DND-41 (cell line): ENCODE measurements around the gene TOX2.

ENCODE experiments used
- ATAC-seq: fragments of 200-7000 bp; cut with Tn5 transposase; 3 replicates; pipeline ENCODE4 v1.9.1; 2021; ENCODE audit warnings: low read depth; ENCODE audit not compliant: insufficient read depth
- DNase-seq: peaks from one replicate; pipeline ENCODE4 v3.0.0-alpha.2; 2020
- H2AFZ ChIP-seq: 2 replicates; pipeline ENCODE4 v1.6.0; 2012; ENCODE audit warnings: low read depth, low read length
- H3K27ac ChIP-seq: 2 replicates; pipeline ENCODE4 v1.5.1; 2012; ENCODE audit warnings: low read length, inconsistent platforms
- H3K27me3 ChIP-seq: fragments of 200-600 bp; sonication (generic); 2 replicates; pipeline ENCODE4 v1.6.0; 2012; ENCODE audit warnings: low read length, mild to moderate bottlenecking, inconsistent platforms; ENCODE audit not compliant: insufficient read depth, poor library complexity
- H3K36me3 ChIP-seq: 2 replicates; pipeline ENCODE4 v1.5.1; 2012; ENCODE audit warnings: low read length, inconsistent platforms; ENCODE audit not compliant: insufficient read depth
- H3K4me1 ChIP-seq: 2 replicates; pipeline ENCODE4 v1.5.1; 2012; ENCODE audit warnings: mild to moderate bottlenecking, low read length; ENCODE audit not compliant: insufficient read depth
- H3K4me2 ChIP-seq: 2 replicates; pipeline ENCODE4 v1.6.0; 2012; ENCODE audit warnings: mild to moderate bottlenecking, moderate library complexity, low read length, inconsistent platforms; ENCODE audit not compliant: insufficient read depth
- H3K4me3 ChIP-seq, 2 experiments: fragments of 200-600 bp in 1 of 2; shearing (Covaris generic) in 1 of 2; 2 replicates each; pipeline ENCODE4 v1.5.1; 2012 to 2016; ENCODE audit warnings: inconsistent platforms in 2 of 2, low read length in 2 of 2, mild to moderate bottlenecking in 2 of 2, low read depth in 1 of 2, moderate library complexity in 1 of 2
- H3K79me2 ChIP-seq: 2 replicates; pipeline ENCODE4 v1.6.0; 2012; ENCODE audit warnings: low read length, inconsistent platforms; ENCODE audit not compliant: insufficient read depth
- H3K9ac ChIP-seq: 2 replicates; pipeline ENCODE4 v1.6.0; 2012; ENCODE audit warnings: low read depth, mild to moderate bottlenecking, inconsistent platforms, low read length, moderate library complexity
- H3K9me3 ChIP-seq: 2 replicates; pipeline ENCODE4 v1.5.1; 2012; ENCODE audit warnings: low read length, moderate library complexity, mild to moderate bottlenecking, inconsistent platforms; ENCODE audit not compliant: insufficient read depth, severe bottlenecking
- H4K20me1 ChIP-seq: 2 replicates; pipeline ENCODE4 v1.6.0; 2012; ENCODE audit warnings: low read length; ENCODE audit not compliant: insufficient read depth
- EZH2 ChIP-seq: IDR thresholded peaks from 3 replicates; pipeline ENCODE4 v1.6.1; 2012; ENCODE audit warnings: borderline replicate concordance, low read depth, mild to moderate bottlenecking, moderate library complexity, low read length, inconsistent platforms; ENCODE audit not compliant: severe bottlenecking
- TF ChIP-seq, protein P1 (sequence below): IDR thresholded peaks from 2 replicates; pipeline ENCODE4 v1.5.1; 2012; ENCODE audit warnings: borderline replicate concordance, low read length, moderate library complexity, mild to moderate bottlenecking; ENCODE audit not compliant: poor library complexity, severe bottlenecking; ENCODE audit errors: extremely low read depth

Gene TOX2

DNA sequence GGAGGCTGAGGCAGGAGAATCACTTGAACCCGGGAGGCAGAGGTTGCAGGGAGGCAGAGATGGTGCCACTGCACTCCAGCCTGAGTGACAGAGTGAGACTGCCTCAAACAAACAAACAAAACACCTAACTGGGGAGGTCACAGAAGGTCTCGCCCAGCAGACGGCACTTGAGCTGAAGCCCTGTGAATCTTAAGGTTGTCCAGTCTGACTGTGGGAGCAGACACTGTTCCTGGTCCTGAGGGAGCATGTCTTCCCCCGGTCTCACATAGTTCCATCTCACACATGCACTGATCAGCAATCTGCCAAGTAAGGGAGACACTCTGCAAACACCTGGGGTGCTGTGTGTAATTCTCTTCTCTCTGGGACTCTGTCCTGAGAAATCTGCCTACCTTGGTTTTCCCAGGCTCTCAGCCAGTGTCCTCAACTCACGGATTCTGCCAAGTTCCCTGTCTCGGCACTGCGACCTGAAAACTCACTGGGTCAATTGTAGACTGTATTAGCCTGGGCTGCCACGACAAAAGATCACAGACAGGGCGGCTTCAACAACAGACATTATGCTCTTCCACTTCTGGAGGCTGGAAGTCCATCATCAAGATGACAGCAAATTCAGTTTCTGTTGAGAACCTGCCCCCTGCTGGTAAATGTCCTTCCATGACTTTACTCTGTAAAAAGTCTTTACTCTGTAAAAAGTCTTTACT is 178.0 kb downstream of the TOX2 start:
- no peak for TF ChIP-seq EZH2
- TF ChIP-seq, protein P1, sequence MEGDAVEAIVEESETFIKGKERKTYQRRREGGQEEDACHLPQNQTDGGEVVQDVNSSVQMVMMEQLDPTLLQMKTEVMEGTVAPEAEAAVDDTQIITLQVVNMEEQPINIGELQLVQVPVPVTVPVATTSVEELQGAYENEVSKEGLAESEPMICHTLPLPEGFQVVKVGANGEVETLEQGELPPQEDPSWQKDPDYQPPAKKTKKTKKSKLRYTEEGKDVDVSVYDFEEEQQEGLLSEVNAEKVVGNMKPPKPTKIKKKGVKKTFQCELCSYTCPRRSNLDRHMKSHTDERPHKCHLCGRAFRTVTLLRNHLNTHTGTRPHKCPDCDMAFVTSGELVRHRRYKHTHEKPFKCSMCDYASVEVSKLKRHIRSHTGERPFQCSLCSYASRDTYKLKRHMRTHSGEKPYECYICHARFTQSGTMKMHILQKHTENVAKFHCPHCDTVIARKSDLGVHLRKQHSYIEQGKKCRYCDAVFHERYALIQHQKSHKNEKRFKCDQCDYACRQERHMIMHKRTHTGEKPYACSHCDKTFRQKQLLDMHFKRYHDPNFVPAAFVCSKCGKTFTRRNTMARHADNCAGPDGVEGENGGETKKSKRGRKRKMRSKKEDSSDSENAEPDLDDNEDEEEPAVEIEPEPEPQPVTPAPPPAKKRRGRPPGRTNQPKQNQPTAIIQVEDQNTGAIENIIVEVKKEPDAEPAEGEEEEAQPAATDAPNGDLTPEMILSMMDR: peak; percentile 71
- Histone ChIP-seq H3K27ac (no peak overlapping the region), H3K4me3 (no peak overlapping the region), H3K4me2 (no peak overlapping the region), H3K79me2 (no peaks in the 10 kb centered on the region), H3K9ac (no peak overlapping the region), H3K4me1 (no peaks in the 10 kb centered on the region), H3K27me3 (peaks cover 12% of the 10 kb centered on the region), H4K20me1 (no peaks in the 10 kb centered on the region; the same call in 1 of the 2 replicates), H3K9me3 (no peaks in the 10 kb centered on the region), H3K36me3 (no peaks in the 10 kb centered on the region), H2AFZ (no peak overlapping the region)
- DNase-seq (peak; percentile 56), ATAC-seq (peak; percentile 66; the same call in 2 of the 3 replicates)

DNA sequence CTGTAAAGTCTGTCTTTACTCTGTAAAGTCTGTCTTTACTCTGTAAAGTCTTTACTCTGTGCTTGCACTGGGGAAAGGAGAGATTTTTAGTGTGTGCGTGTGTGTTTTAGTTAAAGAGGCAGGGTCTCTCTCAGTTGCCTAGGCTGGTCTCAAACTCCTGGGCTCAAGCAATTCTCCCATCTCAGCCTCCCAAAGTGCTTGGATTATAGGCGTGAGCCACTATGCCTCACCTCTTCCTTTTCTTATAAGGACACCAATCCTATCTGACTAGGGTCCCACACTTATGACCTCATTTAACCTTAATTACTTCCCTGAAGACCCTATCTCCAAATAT is 178.6 kb downstream of the TOX2 start:
- H4K20me1 ChIP-seq: no peaks in the 10 kb centered on the region; the same call in 1 of the 2 replicates
- no peak overlapping the region for H3K4me2 ChIP-seq
- no peak overlapping the region for H3K9ac ChIP-seq
- DNase-seq (no peak), ATAC-seq (no peak)
- no peaks in the 10 kb centered on the region for H3K9me3 ChIP-seq
- H3K79me2 ChIP-seq: no peaks in the 10 kb centered on the region
- TF ChIP-seq EZH2: no peak
- TF ChIP-seq, protein P1: no peak
- peaks cover 12% of the 10 kb centered on the region for H3K27me3 ChIP-seq
- H3K4me1 ChIP-seq: no peaks in the 10 kb centered on the region
- no peak overlapping the region for H2AFZ ChIP-seq
- no peak overlapping the region for H3K27ac ChIP-seq
- H3K36me3 ChIP-seq: no peaks in the 10 kb centered on the region
- no peak overlapping the region for H3K4me3 ChIP-seq

DNA sequence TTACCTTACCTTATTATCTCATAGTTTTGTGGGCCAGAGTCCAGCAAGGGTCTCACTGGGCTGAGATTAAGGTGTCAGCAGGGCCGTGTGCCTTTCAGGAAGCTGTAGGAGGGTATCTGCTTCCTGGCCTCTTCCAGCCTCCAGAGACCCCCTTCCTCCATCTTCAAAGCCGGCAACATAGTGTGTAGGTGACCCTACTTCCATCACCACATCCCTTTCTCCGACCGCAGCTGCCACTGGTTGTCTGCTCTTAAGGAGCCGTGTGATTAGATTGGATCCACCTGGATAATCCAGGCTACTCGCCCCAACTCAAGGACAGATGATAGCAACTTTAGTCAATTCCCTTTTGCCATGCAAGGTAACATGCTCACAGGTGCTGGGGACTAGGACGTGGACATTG is 181.2 kb downstream of the TOX2 start:
- ATAC-seq: no peak
- no peak overlapping the region for H3K9ac ChIP-seq

More for the DNA sequence above, 181.2 kb downstream of the TOX2 start:
- no peak overlapping the region for H3K27ac ChIP-seq
- H3K36me3 ChIP-seq: no peaks in the 10 kb centered on the region
- no peak overlapping the region for H2AFZ ChIP-seq
- no peaks in the 10 kb centered on the region; the same call in 1 of the 2 replicates for H4K20me1 ChIP-seq
- no peak overlapping the region for H3K4me3 ChIP-seq
- DNase-seq: no peak
- peaks cover 5% of the 10 kb centered on the region for H3K27me3 ChIP-seq
- TF ChIP-seq EZH2: no peak
- TF ChIP-seq, protein P1: no peak
- no peaks in the 10 kb centered on the region for H3K9me3 ChIP-seq
- H3K79me2 ChIP-seq: no peaks in the 10 kb centered on the region
- H3K4me1 ChIP-seq: no peaks in the 10 kb centered on the region
- H3K4me2 ChIP-seq: no peak overlapping the region
